GM12874 (cell line): ENCODE data around the gene ABLIM2.

Source experiments
- TF ChIP-seq, protein P1 (sequence below): IDR thresholded peaks from 2 replicates; pipeline ENCODE4 v1.5.1; 2011; ENCODE audit warnings: low read depth, mild to moderate bottlenecking, control low read depth, low read length, moderate library complexity; ENCODE audit not compliant: insufficient read depth

Gene ABLIM2

DNA sequence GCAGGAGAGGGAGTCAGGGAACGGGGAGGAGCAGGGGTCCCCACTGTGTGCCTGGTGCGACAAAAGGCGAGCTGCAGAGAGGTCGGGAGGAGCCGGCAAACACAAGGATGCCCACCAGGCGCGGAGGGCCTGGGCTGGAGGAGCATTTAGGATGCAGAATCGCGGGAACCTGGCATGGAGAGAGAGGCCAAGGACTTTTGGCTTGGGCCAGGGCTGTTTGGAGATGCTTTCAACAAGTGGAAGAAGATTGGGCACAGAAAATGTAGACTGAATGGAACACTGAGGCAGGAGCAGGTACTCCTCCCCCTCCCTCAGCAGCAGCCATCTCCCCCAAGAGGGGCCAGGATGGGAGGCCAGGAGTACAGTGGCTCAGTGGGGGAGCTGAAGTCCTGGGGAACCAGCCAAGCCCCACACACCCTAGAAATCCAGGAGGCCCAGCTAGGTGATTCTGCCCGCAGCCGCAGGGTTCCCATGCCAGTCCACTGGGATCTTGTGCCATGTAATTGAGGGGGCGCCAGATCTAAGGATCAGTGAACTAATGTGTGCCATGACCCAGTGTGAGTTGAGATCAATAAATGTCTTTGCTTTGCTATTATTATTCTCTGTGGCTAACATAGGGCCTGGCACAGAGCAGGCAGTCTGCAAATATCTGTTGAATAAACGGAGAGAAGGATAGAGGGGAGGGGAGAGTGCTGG lies 1.1 kb upstream of the ABLIM2 start:
- TF ChIP-seq, protein P1, sequence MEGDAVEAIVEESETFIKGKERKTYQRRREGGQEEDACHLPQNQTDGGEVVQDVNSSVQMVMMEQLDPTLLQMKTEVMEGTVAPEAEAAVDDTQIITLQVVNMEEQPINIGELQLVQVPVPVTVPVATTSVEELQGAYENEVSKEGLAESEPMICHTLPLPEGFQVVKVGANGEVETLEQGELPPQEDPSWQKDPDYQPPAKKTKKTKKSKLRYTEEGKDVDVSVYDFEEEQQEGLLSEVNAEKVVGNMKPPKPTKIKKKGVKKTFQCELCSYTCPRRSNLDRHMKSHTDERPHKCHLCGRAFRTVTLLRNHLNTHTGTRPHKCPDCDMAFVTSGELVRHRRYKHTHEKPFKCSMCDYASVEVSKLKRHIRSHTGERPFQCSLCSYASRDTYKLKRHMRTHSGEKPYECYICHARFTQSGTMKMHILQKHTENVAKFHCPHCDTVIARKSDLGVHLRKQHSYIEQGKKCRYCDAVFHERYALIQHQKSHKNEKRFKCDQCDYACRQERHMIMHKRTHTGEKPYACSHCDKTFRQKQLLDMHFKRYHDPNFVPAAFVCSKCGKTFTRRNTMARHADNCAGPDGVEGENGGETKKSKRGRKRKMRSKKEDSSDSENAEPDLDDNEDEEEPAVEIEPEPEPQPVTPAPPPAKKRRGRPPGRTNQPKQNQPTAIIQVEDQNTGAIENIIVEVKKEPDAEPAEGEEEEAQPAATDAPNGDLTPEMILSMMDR: no peak

DNA sequence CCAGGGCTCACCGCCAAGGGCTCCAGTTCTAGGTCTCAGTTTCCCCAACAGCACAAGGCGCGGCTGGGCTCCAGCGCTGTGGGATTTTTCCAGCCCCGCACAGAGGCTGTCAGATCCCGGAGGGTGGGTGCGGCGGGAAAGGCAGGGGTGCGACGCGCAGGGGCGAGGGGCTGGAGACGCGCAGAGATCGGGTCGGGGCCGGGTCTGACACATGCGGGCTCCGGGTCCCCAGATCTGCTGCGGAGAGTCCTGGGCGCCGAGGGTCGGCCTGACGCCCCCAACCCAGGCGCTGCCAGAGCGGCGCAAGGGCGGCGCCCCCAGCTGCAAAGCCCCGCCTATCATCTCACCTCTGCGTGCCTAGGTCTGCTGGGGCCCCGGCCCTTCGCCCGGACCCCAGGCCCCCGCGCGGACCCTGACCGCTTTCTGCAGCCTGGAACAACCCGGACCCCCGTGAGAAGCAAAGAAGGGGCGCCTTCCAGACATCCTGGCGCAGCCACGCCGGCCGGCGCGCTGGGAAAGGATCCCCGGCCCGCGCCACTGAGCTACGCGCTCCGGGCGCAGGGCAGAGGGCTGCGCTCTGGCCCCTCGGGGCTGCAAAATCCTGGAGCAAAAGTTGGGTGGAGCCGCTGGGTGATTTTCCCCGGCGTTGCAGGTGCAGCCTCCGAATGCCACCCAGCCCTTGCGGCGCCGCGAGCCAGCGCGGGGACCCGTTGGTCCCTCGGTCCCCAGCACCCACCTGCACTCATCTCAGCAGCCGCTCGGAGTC lies 486 bp downstream of the ABLIM2 start:
- TF ChIP-seq, protein P1: no peak

DNA sequence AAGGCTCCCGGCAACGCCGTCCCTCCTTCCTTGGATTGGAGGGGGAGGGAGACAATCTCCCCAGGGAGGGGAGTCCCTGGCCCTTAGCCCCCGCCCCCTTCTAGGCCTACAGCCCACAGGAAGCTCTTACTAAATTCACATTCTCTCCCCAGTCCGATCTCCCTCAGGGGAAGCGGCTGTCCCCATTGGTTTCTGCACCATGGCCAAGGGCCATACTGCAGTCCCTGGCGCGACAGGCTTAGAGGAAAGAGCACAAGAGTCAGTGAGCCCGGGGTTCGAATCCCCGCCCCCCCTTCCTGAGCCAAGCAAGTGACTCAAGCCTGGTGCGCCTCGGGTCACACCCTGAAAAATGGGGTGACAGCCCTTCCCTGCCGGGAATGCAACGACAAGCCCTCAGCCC lies 1.1 kb downstream of the ABLIM2 start:
- TF ChIP-seq, protein P1: no peak

DNA sequence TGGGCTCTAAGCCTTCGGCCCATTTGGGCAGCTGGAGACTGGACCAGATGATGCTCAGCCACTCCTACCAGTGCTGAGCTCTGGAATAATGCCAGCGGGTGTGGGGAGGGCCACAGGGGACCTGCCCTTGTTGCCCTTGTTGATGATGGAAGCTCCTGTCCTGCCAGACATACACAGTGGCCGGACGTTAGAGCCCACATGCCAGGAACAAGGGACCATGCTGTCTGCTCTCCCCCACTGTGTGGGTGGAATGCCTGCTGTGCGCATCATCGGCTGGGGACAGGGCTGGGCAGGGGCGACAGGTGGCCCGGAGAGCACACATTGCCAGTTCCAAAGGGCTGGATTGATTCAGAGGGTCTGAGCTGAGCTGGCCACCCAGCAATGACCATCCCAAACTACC lies 2.0 kb downstream of the ABLIM2 start:
- TF ChIP-seq, protein P1: no peak

DNA sequence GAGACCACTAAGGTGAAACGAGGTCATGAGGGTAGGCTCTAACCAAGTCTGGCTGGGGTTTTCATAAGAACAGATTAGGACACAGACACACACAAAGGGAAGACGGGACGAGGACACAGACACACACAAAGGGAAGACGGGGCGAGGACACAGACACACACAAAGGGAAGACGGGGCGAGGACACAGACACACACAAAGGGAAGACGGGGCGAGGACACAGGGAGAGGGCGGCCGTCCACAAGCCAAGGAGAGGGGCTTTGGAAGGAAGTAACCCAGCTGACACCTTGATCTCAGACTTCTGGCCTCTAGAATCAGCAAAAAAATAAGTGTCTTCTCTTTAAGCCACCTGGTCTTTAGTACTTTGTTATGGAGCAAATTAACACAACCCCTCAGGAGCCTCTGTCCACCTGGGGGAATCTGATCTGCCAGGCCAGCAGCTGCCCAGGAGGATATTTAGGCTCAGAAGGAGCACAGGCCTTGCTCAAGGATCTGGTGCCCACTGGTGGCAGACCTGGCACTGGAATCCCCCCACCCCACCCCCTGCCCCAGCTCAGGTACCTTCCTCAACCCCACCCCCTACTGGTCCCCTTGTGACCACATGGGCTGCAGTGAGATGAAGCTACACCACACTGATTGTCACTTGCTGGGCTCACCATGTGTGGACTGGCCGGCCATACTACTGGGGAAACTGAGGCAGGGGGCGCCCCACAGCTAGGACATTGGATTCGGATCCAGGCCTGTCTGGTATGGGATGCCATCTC lies 2.8 kb downstream of the ABLIM2 start:
- TF ChIP-seq, protein P1: no peak

DNA sequence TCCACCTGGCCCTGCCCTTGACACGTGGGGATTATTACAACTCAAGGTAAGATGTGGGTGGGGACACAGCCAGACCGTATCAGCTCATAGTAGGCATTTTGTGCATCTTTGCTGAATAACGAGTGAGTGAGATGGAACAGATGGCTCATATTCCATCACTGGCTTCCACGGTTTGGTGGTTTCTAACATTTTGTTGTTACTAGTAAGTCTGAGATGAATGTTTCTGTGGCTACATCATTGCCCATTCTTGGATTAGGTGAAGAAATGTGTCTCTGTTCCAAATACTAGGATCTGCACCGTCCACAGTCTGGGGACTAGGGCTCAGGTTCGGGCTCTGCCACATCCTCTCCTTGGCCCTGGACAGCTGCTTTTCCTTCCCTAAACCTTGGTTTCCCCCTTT lies 3.6 kb downstream of the ABLIM2 start:
- TF ChIP-seq, protein P1: no peak

DNA sequence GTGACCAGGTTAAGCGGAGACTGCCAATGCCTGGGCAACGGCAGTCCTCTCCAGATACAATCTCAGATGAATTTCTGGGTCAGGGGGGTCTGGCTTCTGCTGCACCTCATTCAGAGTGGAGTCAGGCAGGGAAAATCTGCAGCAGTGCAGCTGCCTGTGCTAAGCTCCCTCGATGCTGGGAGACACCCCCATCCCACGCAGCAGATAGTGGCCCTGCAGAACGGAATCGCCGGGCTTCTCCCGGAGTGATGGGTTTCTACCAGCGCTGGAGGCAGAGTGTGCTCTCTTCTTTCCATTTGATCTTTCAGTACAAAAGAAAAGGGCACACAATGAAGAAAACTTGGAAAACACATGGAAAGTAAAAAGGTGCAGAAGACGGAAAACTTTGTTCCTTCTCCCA lies 5.2 kb downstream of the ABLIM2 start:
- TF ChIP-seq, protein P1: no peak
